Endodermal cell (in vitro differentiated cells): ENCODE results near the gene PRELP. TPM values are rescaled to one million over a fixed set of nuclear protein-coding genes. Genes with fewer than 3 reads are reported as not detected.
A peak's percentile ranks its signal among the peaks of the same experiment; 100 is the strongest.

ENCODE experiments used
- DNase-seq: peaks from one replicate; pipeline ENCODE4 v3.0.0-alpha.2; 2017
- H3K27ac ChIP-seq: 2 replicates; pipeline ENCODE4 v1.5.1; 2013; ENCODE audit warnings: mild to moderate bottlenecking, low read depth, low read length, moderate library complexity
- H3K27me3 ChIP-seq: 2 replicates; pipeline ENCODE4 v1.6.1; 2013; ENCODE audit warnings: mild to moderate bottlenecking, low read length, moderate library complexity; ENCODE audit not compliant: insufficient read depth, control insufficient read depth, poor library complexity, severe bottlenecking
- H3K36me3 ChIP-seq: 2 replicates; pipeline ENCODE4 v1.7.0; 2013; ENCODE audit warnings: mild to moderate bottlenecking, low read length, moderate library complexity; ENCODE audit not compliant: control insufficient read depth, insufficient read depth
- H3K4me1 ChIP-seq: one replicate; pipeline ENCODE4 v1.7.0; 2013; ENCODE audit warnings: low read length; ENCODE audit not compliant: control insufficient read depth, insufficient read depth
- H3K4me3 ChIP-seq: 2 replicates; pipeline ENCODE4 v1.5.1; 2013; ENCODE audit warnings: mild to moderate bottlenecking, low read length, moderate library complexity
- H3K9ac ChIP-seq: 2 replicates; pipeline ENCODE4 v1.6.1; 2013; ENCODE audit warnings: mild to moderate bottlenecking, low read length, moderate library complexity; ENCODE audit not compliant: poor library complexity, severe bottlenecking; ENCODE audit errors: extremely low read depth
- H3K9me3 ChIP-seq: 2 replicates; pipeline ENCODE4 v1.6.1; 2013; ENCODE audit warnings: mild to moderate bottlenecking, low read length, moderate library complexity; ENCODE audit not compliant: control insufficient read depth
- H3K27ac Mint-ChIP-seq: 2 replicates; pipeline ENCODE4 v1.8.0; 2020; ENCODE audit warnings: mixed read lengths
- H3K27me3 Mint-ChIP-seq: 2 replicates; pipeline ENCODE4 v1.8.0; 2021; ENCODE audit warnings: mild to moderate bottlenecking, mixed read lengths; ENCODE audit not compliant: insufficient read depth
- H3K36me3 Mint-ChIP-seq: 2 replicates; pipeline ENCODE4 v1.8.0; 2020; ENCODE audit warnings: low read depth, mixed read lengths
- H3K4me1 Mint-ChIP-seq: 2 replicates; pipeline ENCODE4 v1.8.0; 2020; ENCODE audit warnings: mixed read lengths
- H3K4me3 Mint-ChIP-seq: 2 replicates; pipeline ENCODE4 v1.8.0; 2020; ENCODE audit warnings: mild to moderate bottlenecking, moderate library complexity, mixed read lengths
- H3K9me3 Mint-ChIP-seq: 2 replicates; pipeline ENCODE4 v1.8.0; 2020; ENCODE audit warnings: mild to moderate bottlenecking, mixed read lengths
- CTCF ChIP-seq: fragments of 200-600 bp; sonication (generic); conservative IDR thresholded peaks from 2 replicates; pipeline ENCODE4 v1.5.0; 2021; ENCODE audit warnings: antibody characterized with exemption, mild to moderate bottlenecking
- WGBS, 2 experiments: methylation state at CpG; one replicate each; pipeline versions ENCODE4 v1.1.5 to v1.1.7; 2013; ENCODE audit warnings: missing lambda C conversion rate in 2 of 2, mixed read lengths in 1 of 2; ENCODE audit not compliant: insufficient coverage in 1 of 2, insufficient read length in 1 of 2; 5-methylcytosine and 5-hydroxymethylcytosine counted together
- total RNA-seq, 2 donors: library from RNA; stranded (reverse); fragmentation: NEBNext Ultra II Directional in 1 of 2; extraction: Animal tissue kit (Norgen Biotek cat#: 25700) in 1 of 2; gene quantifications; 2 replicates in 1 of 2; 3 replicates in 1 of 2; pipeline ENCODE4 v1.2.1, GENCODE V29; 2021

PRELP gene
- total RNA-seq, 2 donors from 2014 or later: 0.66 to 3.9 TPM

GRCh38 chr1:203437696-203438315 lies 37.8 kb upstream of the PRELP start:
- H3K4me1 Mint-ChIP-seq: peaks cover 6% of the 10 kb centered on the region
- H3K36me3 Mint-ChIP-seq: no peaks in the 10 kb centered on the region
- 93 to 100% methylated on average over 5 to 15 of the region's 15 CpGs for WGBS, 2 experiments
- H3K27me3 ChIP-seq: no peaks in the 10 kb centered on the region
- TF ChIP-seq CTCF: no peak
- no peak overlapping the region for H3K4me3 ChIP-seq
- H3K36me3 ChIP-seq: no peaks in the 10 kb centered on the region
- no peak overlapping the region for H3K27ac Mint-ChIP-seq
- peaks cover 6% of the 10 kb centered on the region for H3K9me3 Mint-ChIP-seq
- H3K9ac ChIP-seq: no peak overlapping the region
- H3K27me3 Mint-ChIP-seq: no peaks in the 10 kb centered on the region
- H3K4me1 ChIP-seq: no peaks in the 10 kb centered on the region
- no peaks in the 10 kb centered on the region for H3K9me3 ChIP-seq
- DNase-seq: peak; percentile 30
- H3K27ac ChIP-seq: no peak overlapping the region
- no peak overlapping the region for H3K4me3 Mint-ChIP-seq

- WGBS, 2 experiments: 96 to 97% methylated on average over 4 to 6 of the region's 6 CpGs
- no peak for DNase-seq
- H3K4me3 Mint-ChIP-seq: no peak overlapping the region
Observed at GRCh38 chr1:203439131-203439730, 36.4 kb upstream of the PRELP start.

GRCh38 chr1:203440771-203441170 lies 34.8 kb upstream of the PRELP start:
- no peak overlapping the region for H3K9ac ChIP-seq
- peaks cover 21% of the 10 kb centered on the region for H3K9me3 Mint-ChIP-seq
- H3K27me3 ChIP-seq: no peaks in the 10 kb centered on the region
- no peak overlapping the region for H3K27ac ChIP-seq
- peak; percentile 70 for TF ChIP-seq CTCF
- H3K4me3 ChIP-seq: no peak overlapping the region
- H3K4me3 Mint-ChIP-seq: no peak overlapping the region
- no peaks in the 10 kb centered on the region for H3K4me1 ChIP-seq
- peaks cover 8% of the 10 kb centered on the region for H3K4me1 Mint-ChIP-seq
- H3K36me3 Mint-ChIP-seq: peaks cover 3% of the 10 kb centered on the region
- H3K9me3 ChIP-seq: peaks cover 12% of the 10 kb centered on the region
- peaks cover 2% of the 10 kb centered on the region for H3K27me3 Mint-ChIP-seq
- peak; percentile 78 for DNase-seq
- 38 to 59% methylated on average over 3 to 7 of the region's 7 CpGs for WGBS, 2 experiments
- H3K27ac Mint-ChIP-seq: no peak overlapping the region
- H3K36me3 ChIP-seq: no peaks in the 10 kb centered on the region

More at GRCh38 chr1:203439131-203439730, 36.4 kb upstream of the PRELP start:
- H3K9ac ChIP-seq: no peak overlapping the region
- no peak overlapping the region for H3K27ac Mint-ChIP-seq
- H3K4me3 ChIP-seq: no peak overlapping the region
- no peaks in the 10 kb centered on the region for H3K36me3 Mint-ChIP-seq
- no peak overlapping the region for H3K27ac ChIP-seq
- H3K36me3 ChIP-seq: no peaks in the 10 kb centered on the region
- H3K9me3 ChIP-seq: no peaks in the 10 kb centered on the region
- no peak for TF ChIP-seq CTCF
- H3K27me3 ChIP-seq: no peaks in the 10 kb centered on the region
- no peaks in the 10 kb centered on the region for H3K27me3 Mint-ChIP-seq
- H3K4me1 ChIP-seq: no peaks in the 10 kb centered on the region
- peaks cover 8% of the 10 kb centered on the region for H3K4me1 Mint-ChIP-seq
- peaks cover 6% of the 10 kb centered on the region for H3K9me3 Mint-ChIP-seq
